Colonic mucosa (tissue), 4 donors: ENCODE data around the gene FBXW8. TPM values are rescaled to one million over a fixed set of nuclear protein-coding genes. Genes with fewer than 3 reads are reported as not detected.

Source experiments
- DNase-seq: peaks from one replicate; pipeline ENCODE4 v3.0.0-alpha.2; 2020
- H3K27ac ChIP-seq: fragments of 200-600 bp; one replicate; pipeline ENCODE4 v1.8.0; 2021
- H3K27me3 ChIP-seq: fragments of 200-600 bp; one replicate; pipeline ENCODE4 v1.8.0; 2021
- H3K36me3 ChIP-seq: fragments of 200-600 bp; one replicate; pipeline ENCODE4 v1.8.0; 2021
- H3K4me1 ChIP-seq: fragments of 200-600 bp; one replicate; pipeline ENCODE4 v1.8.0; 2021; ENCODE audit warnings: mild to moderate bottlenecking
- H3K4me3 ChIP-seq: fragments of 200-600 bp; one replicate; pipeline ENCODE4 v1.8.0; 2021
- H3K9ac ChIP-seq, 2 donors: one replicate each; pipeline ENCODE4 v1.7.0; 2013; ENCODE audit warnings: control low read depth in 2 of 2, low read depth in 2 of 2, low read length in 2 of 2
- H3K9me3 ChIP-seq: fragments of 200-600 bp; one replicate; pipeline ENCODE4 v1.8.0; 2021
- intact Hi-C: fragments of 100-400 bp; cut with DNase I; formaldehyde crosslinking; loops from one replicate; pipeline ENCODE4 v1.14.1; 2022
- total RNA-seq, 2 donors: library from RNA; stranded (reverse); fragmentation: NEBNext Ultra II Directional in 1 of 2; extraction: Animal tissue kit (Norgen Biotek cat#: 25700) in 1 of 2; gene quantifications; one replicate each; pipeline ENCODE4 v1.2.1, GENCODE V29; 2021
- TF ChIP-seq, protein P1 (sequence below): fragments of 200-600 bp; IDR thresholded peaks from one replicate; pipeline ENCODE4 v1.8.0; 2022; ENCODE audit warnings: antibody characterized with exemption, mild to moderate bottlenecking
- donor health status: healthy.
- donor health status: DM: no; HTN: no; CAD: no.
- donor health status: DM: no; HTN: no; CAD: no.

FBXW8 gene
- total RNA-seq, 2 donors from 2014 or later: 11.1 to 13.7 TPM

DNA sequence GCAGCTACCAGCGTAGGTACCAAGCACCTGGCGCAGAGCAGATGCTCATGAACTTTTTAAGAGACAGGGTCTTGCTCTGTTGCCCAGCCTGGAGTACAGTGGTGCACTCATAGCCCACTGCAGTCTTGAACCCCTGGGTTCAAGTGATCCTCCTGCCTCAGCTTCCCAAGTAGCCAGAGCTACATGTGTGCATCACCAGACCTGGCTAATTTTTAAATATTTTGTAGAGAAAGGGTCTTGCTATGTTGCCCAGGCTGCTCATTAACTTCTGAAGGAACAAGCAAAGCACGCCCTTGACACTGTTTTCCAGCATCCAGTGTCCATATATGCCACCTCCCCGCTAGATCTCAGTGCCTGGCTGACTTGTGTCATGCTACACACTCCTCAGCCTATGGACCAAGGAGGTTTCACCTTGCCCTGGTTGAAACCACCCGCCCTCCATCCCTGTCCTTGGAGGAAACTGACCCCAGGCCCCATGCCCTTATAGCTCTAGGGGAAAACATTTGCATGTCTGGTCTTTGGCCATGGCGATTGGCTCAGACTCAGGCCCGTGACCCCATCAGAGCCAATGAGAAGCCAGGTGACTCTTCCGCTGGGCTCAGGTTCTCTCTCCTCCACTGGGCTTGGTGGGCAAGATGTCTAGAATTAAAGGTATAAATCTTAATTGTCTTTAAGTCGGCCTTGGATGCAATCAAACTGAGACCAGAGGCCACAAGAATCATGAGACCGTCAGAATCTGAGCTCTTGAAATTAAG is 162.2 kb downstream of the FBXW8 start:
- Histone ChIP-seq H3K9me3 (no peaks in the 10 kb centered on the region), H3K27me3 (no peaks in the 10 kb centered on the region), H3K27ac (no peak overlapping the region), H3K4me3 (no peak overlapping the region), H3K9ac (no peak overlapping the region), H3K4me1 (no peaks in the 10 kb centered on the region), H3K36me3 (no peaks in the 10 kb centered on the region)
- TF ChIP-seq, protein P1, sequence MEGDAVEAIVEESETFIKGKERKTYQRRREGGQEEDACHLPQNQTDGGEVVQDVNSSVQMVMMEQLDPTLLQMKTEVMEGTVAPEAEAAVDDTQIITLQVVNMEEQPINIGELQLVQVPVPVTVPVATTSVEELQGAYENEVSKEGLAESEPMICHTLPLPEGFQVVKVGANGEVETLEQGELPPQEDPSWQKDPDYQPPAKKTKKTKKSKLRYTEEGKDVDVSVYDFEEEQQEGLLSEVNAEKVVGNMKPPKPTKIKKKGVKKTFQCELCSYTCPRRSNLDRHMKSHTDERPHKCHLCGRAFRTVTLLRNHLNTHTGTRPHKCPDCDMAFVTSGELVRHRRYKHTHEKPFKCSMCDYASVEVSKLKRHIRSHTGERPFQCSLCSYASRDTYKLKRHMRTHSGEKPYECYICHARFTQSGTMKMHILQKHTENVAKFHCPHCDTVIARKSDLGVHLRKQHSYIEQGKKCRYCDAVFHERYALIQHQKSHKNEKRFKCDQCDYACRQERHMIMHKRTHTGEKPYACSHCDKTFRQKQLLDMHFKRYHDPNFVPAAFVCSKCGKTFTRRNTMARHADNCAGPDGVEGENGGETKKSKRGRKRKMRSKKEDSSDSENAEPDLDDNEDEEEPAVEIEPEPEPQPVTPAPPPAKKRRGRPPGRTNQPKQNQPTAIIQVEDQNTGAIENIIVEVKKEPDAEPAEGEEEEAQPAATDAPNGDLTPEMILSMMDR: no peak
- intact Hi-C loops: no loop called here
- DNase-seq: no peak

DNA sequence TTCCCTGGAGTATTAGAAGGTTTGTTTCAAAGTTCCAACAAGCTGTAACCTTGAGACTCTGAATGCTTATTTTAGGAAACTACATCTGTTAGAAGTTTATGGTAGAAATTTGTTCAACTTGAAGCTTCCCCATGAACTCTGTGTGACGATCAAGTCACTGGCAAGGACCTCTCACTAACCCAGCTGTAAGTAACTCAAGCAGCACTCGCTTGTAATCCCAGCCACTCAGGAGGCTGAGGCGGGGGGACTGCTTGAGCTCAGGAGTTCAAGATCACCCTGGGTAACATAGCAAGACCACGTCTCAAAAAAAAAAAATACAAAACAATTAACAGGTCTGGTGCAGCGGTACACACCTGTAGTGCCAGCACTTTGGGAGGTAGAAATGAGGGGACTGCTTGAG is 162.9 kb downstream of the FBXW8 start:
- intact Hi-C loops: no loop called here
- H3K9ac ChIP-seq: no peak overlapping the region
- no peak overlapping the region for H3K4me3 ChIP-seq
- H3K9me3 ChIP-seq: no peaks in the 10 kb centered on the region
- TF ChIP-seq, protein P1: no peak
- no peak for DNase-seq
- no peaks in the 10 kb centered on the region for H3K4me1 ChIP-seq
- no peaks in the 10 kb centered on the region for H3K36me3 ChIP-seq
- no peaks in the 10 kb centered on the region for H3K27me3 ChIP-seq
- H3K27ac ChIP-seq: no peak overlapping the region

DNA sequence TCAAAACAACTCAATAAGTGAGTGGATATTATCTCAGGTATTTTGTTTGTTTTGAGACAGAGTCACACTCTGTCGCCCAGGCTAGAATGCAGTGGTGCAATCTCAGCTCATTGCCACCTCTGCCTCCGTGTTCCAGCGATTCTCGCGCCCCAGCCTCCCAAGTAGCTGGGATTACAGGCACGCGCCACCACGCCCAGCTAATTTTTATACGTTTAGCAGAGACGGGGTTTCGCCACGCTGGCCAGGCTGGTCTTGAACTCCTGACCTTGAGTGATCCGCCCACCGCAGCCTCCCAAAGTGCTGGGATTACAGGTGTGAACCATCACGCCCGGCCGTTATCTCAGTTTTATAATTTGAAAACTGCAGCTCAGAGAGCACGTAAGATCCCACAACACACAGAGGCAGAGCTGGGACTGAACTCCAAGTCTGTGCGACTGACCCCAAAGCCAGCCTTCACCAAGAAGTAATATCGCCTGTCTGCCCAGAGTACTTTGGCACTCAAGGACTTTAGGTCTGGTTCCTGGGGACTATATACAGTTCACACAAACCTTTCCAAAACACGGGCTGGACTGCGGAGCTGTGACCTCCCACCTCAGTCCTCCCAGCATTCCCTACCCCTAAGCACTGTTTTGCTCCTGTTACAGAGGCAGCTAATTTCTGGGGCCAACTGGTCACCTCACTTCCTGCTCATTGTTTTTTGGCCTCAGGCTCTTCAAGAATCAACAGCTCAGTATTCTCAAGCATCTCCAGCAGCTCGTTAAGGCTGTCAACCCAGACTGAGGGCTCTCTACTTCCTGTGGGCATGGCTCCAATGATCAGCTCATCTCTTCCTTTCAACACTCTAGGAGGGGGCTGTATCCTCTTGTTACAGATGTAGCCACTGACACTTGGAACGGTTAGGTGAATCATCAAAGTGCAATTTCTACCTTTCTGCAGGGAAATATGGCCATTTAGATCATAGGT is 165.9 kb downstream of the FBXW8 start:
- TF ChIP-seq, protein P1: no peak
- Histone ChIP-seq H3K4me3 (no peak overlapping the region), H3K36me3 (no peaks in the 10 kb centered on the region), H3K9me3 (no peaks in the 10 kb centered on the region), H3K9ac (no peak overlapping the region), H3K27ac (no peak overlapping the region), H3K4me1 (no peaks in the 10 kb centered on the region), H3K27me3 (no peaks in the 10 kb centered on the region)
- DNase-seq: no peak
- intact Hi-C loops: no loop called here

DNA sequence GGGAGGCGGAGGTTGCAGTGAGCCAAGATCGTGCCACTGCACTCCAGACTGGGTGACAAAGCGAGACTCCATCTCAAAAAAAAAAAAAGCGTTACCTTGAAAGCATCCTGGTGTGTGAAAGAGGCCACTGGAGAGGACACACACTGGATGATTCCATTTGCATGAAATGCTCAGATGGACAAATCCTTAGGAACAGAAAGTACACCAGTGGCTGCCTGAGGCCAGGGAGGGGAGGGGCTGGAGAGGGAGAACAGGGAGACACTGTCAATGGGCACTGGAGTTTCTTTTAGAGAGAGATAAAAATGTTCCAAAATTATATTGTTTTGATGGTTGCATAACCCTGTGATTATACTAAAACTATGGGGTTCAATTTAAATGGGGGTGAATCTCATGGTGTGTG is 168.7 kb downstream of the FBXW8 start:
- H3K9ac ChIP-seq: no peak overlapping the region
- H3K9me3 ChIP-seq: no peaks in the 10 kb centered on the region
- TF ChIP-seq, protein P1: no peak
- no peak overlapping the region for H3K27ac ChIP-seq
- DNase-seq: no peak
- H3K27me3 ChIP-seq: no peaks in the 10 kb centered on the region
- intact Hi-C loops: no loop called here
- no peaks in the 10 kb centered on the region for H3K4me1 ChIP-seq
- H3K4me3 ChIP-seq: no peak overlapping the region
- H3K36me3 ChIP-seq: no peaks in the 10 kb centered on the region

DNA sequence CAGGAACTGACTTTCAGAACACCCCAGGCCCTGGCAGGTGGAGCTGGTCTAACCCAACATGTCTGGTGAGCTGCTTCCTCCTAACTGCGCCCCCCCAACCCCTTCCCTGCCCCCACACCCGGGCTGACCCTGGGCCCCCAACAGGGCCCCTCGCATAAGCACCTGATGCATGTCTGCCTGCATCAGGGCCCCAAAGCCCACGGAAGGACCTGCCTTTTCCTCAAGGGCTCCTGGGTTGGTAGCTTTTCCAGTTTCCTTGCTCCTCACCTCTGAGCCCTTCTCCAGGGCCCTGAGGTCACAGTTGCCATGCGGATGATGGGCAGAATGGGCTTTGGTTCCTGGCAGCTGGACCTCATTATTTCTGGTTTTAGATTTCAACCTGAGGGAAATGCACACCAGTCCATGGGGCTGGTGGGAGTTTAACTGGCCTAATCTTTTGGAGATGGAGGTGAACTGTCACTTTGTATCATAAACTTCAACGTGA is 170.0 kb downstream of the FBXW8 start:
- Histone ChIP-seq H3K36me3 (no peaks in the 10 kb centered on the region), H3K4me1 (no peaks in the 10 kb centered on the region), H3K4me3 (no peak overlapping the region), H3K27me3 (no peaks in the 10 kb centered on the region), H3K9me3 (no peaks in the 10 kb centered on the region), H3K27ac (no peak overlapping the region), H3K9ac (no peak overlapping the region)
- intact Hi-C loops: no loop called here
- TF ChIP-seq, protein P1: no peak
- no peak for DNase-seq

Other genes with a start within 250 kb of the FBXW8 start
- gene SPRING1, start 172.9 kb upstream of the FBXW8 start, total RNA-seq: 10 to 100 TPM; 55.5 to 62.1 TPM
- gene RNFT2, start 172.6 kb upstream of the FBXW8 start, total RNA-seq: 10 to 100 TPM in 1 of 2 donors, 1 to 10 TPM in 1; 6.3 to 11.8 TPM
- gene HRK, start 29.5 kb upstream of the FBXW8 start, total RNA-seq: under 1 TPM; 0.19 to 0.52 TPM
- 1 to 10 TPM; 1.3 to 4.0 TPM for gene TESC, start 188.5 kb downstream of the FBXW8 start, total RNA-seq